ENCODE results near the gene IL11RA.
A peak's percentile ranks its signal among the peaks of the same experiment; 100 is the strongest.

The IL11RA gene

DNA sequence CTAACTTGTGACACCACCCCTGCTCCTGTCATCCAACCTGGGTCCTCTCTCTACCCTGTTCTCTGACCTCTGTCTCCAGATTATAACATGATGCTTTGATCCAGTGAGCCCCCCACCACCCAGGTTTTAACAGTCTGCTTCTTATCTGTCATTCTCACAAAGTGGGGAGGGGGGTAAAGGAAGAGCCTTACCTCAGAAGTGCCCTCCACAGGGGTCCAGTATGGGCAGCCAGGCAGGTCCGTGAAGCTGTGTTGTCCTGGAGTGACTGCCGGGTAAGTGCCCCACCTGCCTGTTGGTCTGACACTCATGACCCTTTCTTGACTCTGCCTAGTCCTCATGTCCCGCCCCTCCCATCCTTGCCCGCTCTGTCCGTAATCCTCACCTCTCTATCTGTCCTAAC, 3.4 kb downstream of the IL11RA start:
- no peak for DNase-seq

DNA sequence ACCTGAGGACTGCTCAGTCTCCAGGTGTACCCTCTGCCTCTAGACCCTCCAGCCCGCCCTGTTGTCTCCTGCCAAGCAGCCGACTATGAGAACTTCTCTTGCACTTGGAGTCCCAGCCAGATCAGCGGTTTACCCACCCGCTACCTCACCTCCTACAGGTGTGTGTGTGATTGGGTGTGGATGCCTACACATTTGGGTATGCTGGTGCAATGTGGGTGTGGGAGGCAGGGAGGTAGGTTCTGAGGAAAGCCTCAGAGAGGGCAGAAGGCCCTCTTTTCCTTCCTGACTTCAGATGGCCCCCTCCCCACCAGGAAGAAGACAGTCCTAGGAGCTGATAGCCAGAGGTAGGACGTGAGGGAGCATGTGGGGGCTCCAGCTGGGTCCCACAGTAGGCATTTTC, 5.0 kb downstream of the IL11RA start:
- no peak for DNase-seq

DNA sequence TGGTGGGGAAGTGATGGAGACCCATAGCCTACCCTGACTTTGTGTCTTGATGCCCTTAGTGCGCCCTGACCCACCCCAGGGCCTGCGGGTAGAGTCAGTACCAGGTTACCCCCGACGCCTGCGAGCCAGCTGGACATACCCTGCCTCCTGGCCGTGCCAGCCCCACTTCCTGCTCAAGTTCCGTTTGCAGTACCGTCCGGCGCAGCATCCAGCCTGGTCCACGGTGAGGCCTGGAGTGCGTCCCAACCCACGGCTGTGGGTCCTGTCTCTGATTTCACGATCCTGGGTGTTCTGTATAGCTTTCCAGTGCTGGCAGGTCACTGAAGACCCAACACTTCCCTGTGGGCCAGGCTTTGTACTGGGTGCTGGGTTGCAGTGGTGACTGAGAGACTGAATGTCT, 6.5 kb downstream of the IL11RA start:
- no peak for DNase-seq

DNA sequence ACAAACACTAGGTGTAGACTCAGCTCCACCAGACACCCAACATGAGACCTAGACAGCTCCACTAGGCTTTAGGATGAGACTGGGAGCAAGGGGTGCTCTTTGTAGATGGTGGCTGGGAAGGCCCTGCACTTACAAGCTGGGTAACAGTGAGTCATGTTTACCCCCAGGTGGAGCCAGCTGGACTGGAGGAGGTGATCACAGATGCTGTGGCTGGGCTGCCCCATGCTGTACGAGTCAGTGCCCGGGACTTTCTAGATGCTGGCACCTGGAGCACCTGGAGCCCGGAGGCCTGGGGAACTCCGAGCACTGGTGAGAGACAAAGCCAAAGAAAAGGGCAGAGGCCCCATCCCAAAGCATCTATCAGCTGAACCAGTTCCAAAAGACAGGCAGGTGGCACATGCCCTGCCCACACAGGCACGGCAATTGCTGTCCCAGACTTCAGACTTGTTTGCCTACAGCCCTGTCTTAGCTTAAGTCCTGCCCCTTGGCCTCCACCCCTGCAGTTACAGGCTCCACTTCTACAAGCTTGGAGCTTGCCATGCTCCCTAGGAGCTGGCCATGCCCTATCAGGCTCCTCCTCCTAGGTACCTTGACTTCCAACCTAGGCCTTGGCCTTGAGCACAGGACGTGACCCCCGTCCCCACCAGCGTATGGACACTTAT, 7.7 kb downstream of the IL11RA start:
- DNase-seq, result no peak

DNA sequence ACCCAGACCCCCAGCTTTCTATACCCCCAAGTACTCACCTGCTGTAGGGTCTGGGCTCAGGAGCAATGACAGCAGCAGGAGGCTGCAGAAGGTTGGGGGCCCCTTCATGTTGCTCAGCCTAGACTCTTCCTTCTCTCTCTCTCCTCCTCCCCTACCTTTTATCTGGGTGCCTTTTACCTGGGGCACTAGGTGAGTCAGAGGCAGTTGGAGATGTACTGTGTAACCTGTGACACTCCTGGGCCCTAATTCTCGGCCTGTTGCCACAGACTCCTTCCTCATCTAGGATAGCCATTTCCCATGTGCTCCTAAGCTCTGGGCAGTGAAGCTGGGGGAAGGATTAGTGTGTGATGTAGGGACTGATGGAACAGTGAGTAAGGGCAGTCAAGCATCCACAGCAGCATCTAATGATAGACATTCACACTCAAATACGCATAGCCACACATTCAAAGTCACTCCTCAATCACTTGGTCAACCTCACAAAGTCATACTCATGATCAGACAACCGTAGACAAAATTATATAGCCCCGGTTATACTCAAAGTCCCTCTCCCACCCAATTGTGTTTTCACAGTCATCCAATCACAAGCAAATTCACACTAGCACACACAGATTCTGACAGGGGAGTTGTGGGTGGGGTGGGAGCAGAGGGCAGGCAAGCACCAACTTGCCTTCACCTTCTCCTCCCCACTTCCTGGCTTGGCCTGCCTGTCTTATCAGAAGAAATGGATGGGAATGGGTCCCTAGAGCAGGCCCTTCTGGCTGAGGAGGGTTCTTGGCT, 10.7 kb downstream of the IL11RA start, which contains the start of gene CCL27:
Gene CCL27, minus strand, starts transcription at position 132 of the 777 bp plus-strand sequence. Its CDS starts 24 bp downstream, at position 108.
- no peak for DNase-seq

GRCh38 chr9:34663303-34663605, 11.3 kb downstream of the IL11RA start:
- no peak for DNase-seq

DNA sequence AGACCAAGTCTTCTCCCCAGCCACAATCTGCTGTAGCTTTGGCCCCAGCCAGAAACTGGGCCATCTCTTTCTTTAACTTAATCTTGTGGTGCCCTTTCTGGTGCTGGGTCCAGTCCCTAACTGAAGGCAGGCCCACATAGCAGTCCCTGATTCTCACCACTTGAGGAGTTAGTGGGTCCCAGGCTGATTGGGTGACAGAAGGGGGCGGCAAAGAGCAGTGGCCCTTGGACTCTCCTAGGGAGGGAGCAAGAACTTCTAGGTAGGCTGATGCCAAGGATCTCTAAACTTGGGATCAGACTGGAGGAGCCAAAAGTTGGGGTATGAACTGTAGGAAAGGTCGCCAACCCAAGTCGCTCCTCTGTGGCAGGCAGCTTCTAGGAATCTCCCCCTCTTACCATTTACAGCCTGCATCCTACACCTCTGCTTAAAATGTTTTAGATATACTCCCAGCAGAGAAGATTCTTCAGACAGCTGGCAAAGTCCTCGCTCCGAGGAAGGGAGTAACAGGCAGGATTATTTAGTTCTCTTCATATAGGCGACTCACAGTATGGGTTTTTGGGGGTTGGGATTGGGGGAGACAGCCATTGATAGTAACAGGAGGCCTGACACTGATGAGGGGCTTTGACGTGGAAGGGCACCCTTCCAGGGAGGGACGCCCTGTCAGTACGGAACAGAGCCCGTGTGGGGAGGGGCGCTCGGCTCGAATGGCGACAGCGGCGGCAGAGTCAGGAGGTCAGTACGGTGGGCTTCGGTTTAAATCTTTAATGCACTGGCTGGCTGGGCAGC, 12.5 kb downstream of the IL11RA start:
- DNase-seq, result peak in 1 of 3 experiments; percentile 36

- DNase-seq, result no peak
These were observed 13.0 kb downstream of the IL11RA start for GRCh38 chr9:34665067-34665380.

- peak; percentile 83 to 92 (median 91) for DNase-seq
These were observed 13.6 kb downstream of the IL11RA start for GRCh38 chr9:34665381-34666250.

DNA sequence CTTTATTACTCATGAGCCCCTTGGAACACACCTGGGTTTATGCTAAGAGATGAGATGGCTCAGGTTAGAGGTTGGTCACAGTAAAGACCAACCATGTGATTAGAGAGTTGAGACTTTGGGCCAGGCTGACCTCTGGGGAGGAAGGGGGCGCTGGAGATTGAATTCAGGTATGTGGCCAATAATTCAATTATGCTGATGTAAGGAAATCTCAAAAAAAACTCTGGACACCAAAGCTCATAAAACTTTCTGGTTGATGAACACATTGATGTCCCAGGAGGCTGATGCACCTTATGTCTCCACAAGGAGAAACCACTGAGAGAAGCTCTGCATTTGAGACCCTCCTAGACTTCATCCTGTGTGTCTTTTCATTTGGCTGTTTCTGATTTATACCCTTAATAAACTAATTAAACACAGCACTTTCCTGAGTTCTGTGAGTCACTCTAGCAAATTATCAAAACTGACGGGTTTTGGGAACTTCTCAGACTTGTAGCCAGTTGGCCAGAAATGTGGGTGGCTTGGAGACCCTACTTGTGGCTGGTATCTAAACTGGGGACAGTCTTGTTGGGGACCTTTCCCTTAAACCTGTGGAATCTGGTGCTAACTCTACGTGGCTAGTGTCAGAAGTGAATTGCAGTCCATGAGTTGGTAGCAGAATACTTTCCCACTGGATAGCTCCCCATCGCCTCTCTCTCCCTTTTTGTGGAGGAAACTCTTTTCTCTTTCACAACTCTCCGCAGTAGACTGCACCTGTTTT, 18.0 kb downstream of the IL11RA start:
- no peak for DNase-seq

DNA sequence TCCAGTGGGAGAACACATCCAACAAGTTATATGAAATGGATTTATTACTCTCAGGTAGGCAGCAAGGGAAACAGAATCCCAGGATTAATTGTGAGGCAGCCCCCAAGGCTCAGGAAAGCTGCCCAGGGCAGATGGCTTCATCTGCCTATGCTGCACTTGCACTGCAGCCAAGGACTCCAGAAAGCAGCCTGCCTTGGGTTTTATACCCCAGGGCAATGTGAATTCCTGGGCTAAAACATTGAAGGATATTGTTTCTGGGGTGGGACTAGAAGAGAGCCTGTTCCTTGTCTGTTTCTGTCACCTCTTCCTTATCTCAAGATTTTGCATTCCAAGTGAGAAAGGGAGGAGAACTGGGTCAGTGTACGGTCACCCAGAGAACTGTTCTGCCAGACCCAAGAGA, 19.3 kb downstream of the IL11RA start:
- no peak for DNase-seq

GRCh38 chr9:34674440-34674839, 22.5 kb downstream of the IL11RA start:
- no peak for DNase-seq

DNA sequence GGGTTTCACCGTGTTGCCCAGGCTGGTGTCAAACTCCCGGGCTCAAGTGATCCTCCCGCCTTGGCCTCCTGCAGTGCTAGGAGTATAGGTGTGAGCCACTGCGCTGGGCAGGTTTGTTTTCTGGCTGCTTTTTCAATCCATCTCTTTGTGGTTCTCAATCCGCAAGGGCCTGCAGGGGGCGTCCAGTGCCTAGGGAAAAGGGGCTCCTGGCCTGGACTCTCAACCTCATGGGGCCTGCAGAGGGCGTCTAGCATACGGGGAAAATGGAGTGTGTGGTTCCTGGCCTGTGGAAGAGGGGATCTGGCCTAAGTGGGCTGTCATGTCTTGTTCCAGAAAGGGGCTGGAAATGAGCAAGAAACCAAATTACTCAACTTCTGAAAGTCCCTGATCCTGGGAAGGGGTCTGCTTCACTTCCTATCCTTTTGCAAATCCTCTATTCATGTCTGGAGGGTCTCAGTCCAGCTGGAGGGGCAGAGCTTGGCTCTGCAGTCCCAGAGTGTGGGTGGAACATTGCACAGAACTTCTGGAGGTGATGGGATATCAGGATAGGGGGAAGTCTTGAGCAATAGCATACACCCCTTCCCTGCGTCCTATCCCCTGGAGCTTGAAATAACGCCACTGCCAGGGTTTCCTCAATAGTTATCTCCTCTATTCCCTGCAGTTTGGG, 23.2 kb downstream of the IL11RA start:
- DNase-seq, result peak; percentile 21 to 65 (median 38)

- DNase-seq, result no peak
These were observed 23.9 kb downstream of the IL11RA start for GRCh38 chr9:34675869-34676268.

DNA sequence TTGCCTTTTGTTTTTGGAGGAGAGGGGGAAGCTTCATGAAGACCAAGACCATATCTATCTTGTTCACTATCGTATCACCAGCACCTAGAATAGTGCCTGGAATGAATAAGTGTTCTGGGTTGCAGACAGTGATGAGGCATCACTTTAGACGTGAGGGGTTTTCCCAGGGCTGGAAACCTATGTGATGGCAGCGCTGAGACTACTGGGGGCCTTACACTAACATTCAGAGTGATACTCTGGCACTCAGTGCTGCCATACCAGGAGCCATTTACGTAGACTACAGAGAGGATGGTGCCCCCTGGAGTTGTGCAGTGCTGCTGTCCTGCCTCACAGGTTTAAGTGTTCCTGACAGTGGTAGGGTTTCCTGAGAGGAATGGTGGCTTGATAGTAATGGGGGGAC, 32.2 kb downstream of the IL11RA start:
- DNase-seq, result no peak

GRCh38 chr9:34684816-34685215, 32.8 kb downstream of the IL11RA start:
- DNase-seq, result no peak

DNA sequence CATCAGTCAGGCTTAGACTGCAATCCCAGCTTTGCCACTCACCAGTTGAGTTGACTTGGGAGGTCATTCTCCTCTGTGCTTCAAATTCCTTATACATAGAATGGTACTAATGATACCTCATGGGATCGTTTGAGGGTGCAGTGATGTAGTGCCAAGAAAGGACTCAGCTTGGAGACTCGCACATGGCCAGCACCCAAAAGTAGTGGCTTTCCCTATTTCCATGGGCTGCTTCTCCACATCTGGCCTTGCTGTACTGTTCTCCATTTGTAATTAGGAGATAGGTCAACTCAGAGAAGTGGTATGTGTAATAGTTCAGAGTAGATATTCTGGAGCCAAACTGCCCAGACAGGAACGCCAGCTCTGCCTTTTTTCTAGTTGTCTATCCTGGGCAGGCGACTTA, 33.6 kb downstream of the IL11RA start:
- DNase-seq, result no peak

GRCh38 chr9:34686231-34686630, 34.2 kb downstream of the IL11RA start:
- no peak for DNase-seq

- DNase-seq, result no peak
These were observed 34.7 kb downstream of the IL11RA start for GRCh38 chr9:34686732-34687131.

- no peak for DNase-seq
These were observed 35.5 kb downstream of the IL11RA start for GRCh38 chr9:34687276-34688030.
